8988T (cell line): ENCODE data around the gene KDM7A.

ENCODE experiments used
- DNase-seq: peaks from one replicate; pipeline ENCODE4 v3.0.0; 2011

Gene KDM7A

DNA sequence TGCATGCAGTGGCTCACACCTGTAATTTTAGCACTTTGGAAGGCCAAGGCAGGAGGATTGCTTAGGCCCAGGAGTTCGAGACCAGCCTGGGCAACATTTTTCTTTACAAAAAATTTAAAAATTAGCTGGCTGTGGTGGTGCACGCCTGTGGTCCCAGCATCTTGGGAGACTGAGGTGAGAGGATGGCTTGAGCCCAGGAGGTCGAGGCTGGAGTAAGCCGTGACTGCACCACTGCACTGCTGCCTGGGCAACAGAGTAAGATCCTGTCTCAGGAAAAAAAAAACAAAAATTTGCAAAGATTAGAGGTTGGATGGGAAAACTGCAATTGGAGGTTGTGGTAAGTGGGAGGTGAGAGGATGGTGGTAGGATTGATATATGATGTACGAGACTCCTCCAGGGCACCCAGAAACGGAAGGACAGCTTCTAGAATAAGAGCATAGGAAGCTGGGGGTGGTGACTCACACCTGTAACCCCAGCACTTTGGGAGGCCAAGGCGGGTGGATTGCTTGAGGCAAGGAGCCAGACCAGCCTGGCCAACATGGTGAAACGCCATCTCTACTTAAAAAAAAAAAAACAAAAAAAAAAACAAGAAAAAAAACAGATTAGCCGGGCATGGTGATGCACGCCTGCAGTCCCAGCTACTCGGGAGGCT, 94.9 kb downstream of the KDM7A start:
- no peak for DNase-seq

- no peak for DNase-seq
Measured at GRCh38 chr7:140080919-140081318, 95.9 kb downstream of the KDM7A start.

DNA sequence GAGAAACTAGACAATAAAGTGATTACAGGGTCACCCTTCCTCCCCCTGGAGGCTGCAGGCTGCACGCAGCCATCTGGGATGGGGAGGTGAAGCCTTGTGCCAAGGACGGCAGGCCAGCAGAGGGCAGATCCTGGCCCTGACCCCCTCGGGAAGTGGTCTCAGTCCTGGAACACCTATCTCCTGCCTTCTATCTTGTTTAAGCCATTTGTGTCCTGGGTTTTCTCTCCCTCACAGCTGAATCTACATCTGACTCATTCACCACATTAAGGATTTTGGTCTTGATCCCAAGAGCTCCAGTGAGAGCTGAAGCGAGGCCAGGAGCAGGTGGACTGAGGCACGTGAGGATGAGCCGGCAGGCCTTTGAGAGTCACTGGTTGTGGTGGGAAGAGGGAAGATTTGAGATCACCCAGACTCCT, 97.7 kb downstream of the KDM7A start:
- DNase-seq: peak; percentile 45

- DNase-seq: no peak
Measured at GRCh38 chr7:140078392-140078791, 98.4 kb downstream of the KDM7A start.

DNA sequence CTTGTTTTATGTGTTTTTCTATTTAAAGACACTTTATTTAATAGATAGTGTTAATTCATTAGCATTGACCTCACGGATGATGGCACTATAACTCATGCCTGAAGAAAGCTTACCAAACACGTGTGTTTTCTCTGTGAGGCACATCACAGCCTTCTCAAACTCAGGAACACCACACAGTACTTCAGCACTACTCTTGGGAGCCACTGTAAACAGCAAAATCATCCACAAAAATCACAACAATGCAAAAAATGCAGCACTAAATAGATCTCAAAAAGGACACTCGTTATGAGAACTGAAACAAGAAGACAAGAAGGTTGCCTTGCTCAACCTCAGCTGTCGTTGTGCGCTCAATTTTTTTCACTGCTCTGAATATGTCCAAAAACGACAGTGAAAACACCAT, 102.0 kb downstream of the KDM7A start:
- DNase-seq: no peak

DNA sequence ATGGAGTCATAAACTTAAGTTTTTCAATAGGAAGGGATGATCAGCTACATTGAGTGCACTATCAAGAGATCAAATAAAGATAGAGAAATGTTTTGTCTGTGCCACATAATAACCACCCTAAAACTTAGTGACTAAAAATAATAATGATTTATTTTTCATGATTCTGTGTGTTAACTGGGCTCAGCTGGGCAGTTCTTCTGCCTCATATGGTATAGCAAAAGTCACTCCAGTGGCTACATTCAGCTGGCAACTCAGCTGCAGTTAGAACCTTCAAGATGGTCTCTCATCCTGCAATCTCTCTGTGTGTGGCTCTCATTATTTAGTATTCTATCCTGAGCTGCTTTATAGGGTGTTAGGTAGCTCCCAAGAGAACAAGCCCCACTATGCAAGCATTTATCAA, 106.2 kb downstream of the KDM7A start:
- no peak for DNase-seq

DNA sequence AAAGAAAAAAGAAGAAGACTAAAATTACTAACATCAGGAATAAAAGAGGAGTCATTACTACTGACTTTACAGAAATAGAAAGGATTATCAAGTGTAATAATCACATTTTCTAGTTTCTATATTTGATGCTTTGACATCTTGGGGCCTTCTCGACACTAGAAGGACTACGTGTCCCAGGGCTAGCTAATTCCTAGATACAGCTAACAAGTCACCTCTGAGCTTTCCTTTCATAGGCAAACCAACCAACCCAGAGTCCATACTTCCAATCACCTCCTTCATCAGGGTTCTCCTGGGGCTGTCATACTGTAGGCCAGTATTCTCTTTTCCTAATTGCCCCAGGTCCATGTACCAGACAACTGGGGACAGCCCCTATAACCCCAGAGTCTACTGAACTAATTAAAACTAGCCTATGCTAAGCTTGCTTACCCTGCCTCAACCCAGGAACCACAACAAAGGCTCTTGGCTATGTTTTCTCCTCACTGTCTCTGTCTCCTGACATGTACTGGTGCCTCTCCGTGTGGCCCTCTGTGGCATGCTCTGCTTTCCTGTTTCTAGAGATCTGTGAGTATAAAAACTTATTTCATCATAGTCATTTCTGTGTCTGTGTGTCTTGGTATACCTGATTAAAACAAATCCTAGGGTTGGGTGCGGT, 107.4 kb downstream of the KDM7A start:
- no peak for DNase-seq

DNA sequence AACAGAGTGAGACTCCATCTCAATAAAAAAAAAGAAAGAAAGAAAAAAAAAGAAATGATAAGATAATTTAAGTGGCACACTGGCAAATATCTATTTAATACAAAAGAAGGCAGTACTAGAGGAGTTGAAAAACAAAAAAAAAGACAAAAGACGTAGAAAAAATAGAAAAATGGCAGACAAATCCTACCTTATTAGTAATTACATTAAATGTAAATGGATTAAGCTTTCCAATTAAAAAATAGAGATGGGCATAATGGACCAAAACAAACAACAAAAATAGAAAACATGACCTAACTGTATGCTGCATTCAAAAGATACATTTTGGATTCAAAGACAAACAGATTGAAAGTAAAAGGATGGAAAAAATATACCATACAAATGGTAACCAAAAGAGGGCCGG, 108.8 kb downstream of the KDM7A start:
- no peak for DNase-seq

DNA sequence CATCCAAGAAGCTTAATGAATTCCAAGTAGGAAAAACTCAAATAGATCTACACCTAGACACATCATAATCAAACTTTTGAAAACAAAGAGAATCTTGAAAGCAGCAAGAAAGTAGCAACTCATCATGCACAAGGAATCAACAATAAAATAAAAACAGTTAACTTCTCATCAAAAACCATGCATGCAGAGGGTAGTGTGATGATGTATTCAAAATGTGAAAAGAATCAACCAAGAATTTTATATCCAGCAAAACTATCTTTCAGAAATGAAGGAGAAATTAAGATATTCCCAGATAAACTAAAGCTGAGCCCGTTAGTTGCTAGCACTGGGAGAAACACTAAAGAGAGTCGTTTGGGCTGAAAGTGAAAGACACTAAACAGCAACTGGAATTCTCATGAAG, 109.7 kb downstream of the KDM7A start:
- no peak for DNase-seq

DNA sequence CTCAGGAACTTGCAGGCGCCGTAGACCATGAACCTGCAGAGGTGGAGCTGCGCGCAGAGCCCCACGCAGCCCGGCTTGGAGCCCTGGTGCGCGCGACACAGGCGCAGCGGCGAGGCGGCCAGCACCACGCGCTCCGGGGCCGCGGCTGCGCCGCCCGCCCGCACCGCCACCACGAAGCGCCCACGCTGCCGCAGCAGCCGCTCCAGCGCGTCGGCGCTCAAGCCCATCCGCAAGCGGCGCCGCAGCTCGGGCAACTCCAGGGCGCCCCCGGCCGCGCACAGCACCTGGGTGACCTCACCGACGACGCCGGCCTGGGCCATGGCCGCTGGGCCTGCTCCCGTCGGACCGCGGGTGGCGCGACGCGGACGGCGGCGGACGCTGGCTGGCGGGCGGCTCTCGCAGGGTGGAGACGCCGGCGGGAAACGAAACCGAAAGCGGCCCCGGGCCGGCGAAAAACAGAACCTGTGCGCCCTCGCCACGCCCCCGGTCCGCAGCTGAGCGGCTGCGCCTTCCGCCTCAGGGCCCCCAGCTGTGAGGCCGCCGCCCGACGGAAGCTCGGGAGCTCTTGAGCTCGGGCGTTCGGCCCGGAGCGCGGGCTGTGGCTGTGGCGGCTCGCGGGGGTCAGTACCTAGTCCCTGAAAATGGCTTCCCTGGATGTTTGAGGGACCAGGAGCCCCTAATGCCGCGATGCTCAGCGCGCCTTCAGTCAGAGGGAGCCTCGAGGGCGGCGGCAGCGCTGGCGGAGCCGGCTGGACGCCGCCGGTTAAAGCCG, 114.1 kb downstream of the KDM7A start, which contains the start of gene PARP12:
PARP12 (minus strand) TSS at position 424 of the 772 bp plus-strand sequence; CDS start at position 320, 104 bp downstream.
- peak; percentile 28 for DNase-seq

GRCh38 chr7:140062118-140062527, 114.7 kb downstream of the KDM7A start:
- no peak for DNase-seq

- DNase-seq: no peak
Measured at GRCh38 chr7:140061607-140061930, 115.2 kb downstream of the KDM7A start.

DNA sequence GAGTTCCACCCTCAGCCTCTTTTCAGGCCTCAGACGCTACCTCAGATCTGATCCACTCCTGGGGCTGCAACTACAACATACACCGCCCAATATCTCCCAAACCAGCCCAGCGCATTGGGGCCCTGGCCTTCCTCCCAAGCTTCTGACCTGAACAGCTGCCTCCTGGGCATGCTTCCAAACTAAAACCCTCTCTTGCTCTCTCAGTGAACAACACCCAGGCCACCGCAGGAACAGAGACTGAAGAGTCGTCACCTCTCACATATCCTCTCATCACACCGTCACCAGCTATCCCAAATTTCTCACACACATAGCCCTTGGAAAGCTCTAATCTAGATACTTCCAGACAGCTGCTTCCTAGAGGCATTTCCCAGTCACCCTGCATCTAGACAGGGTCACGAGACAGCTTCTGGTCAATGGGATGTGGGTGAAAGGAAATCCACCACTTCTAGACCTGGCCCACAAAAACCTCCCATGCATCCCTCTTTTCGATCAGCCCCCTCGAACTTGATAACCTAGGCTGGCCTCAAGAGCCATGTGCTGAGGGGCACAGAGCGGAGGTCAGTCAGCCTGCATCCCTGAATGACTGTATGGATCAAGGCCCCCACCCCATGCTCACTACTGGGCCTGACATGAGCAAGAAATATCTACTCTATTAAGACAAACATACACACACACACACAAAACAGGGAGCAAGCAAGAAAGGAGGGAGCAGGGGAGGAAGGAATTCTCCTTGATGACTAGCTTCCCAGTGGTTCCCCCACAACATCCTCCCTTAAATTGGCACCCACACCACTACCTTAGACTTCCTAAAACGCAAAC, 115.8 kb downstream of the KDM7A start:
- no peak for DNase-seq

DNA sequence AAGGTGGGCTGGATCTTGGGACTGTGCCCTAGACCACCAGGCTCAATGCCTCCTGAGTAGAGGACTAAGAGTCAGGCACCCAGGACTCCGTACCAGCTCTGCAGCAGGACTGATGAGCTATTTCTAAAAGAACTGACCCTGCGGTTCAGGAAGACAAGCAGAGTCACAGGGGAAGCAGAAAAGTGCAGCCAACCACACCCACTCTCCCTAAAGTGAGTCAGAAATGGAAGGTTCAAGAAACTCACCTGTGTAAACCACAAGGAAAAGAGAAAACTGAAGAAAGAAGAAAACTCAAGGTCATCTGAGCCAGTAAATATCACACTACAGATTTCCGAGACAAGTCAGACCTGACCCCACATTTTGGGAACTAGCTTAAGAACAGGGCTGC, 116.5 kb downstream of the KDM7A start:
- no peak for DNase-seq

- no peak for DNase-seq
Measured at GRCh38 chr7:140059273-140060242, 117.2 kb downstream of the KDM7A start.

DNA sequence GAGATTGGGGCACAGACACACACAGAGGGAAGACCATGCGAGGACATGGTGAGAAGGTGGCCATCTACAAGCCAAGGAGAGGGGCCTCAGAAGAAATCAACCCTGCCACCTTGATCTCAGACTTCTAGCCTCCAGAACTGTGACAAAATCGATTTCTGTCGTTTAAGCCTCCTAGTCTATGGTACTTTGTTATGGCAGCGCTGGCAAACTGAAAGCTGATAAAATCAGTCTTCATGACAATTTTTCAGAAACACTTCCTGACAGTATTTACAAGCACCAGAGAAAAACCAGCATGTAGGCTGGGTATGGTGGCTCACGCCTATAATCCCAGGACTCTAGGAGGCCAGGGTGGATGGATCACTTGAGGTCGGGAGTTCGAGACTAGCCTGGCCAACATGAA, 118.3 kb downstream of the KDM7A start:
- DNase-seq: no peak

DNA sequence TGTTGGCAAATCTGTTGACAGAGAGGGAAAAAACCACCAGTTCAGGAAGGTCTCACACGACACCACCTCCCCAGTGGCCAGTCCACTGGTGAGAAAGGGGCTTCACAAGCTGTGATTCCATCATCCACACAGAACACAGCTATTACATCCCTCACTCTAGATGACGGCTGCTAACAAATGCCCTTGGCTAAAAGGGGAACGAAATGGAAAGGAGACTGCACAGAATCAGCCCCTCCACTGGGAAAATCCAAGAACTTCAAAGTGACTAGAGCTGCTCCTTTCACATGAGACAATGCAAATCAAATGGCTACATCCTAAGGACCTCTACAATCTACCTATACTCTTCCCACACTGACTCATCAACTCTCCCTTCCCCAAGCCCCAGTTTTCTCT, 119.6 kb downstream of the KDM7A start:
- no peak for DNase-seq

- DNase-seq: no peak
Measured at GRCh38 chr7:140056431-140057142, 120.2 kb downstream of the KDM7A start.

GRCh38 chr7:140055833-140056232, 121.0 kb downstream of the KDM7A start:
- no peak for DNase-seq

DNA sequence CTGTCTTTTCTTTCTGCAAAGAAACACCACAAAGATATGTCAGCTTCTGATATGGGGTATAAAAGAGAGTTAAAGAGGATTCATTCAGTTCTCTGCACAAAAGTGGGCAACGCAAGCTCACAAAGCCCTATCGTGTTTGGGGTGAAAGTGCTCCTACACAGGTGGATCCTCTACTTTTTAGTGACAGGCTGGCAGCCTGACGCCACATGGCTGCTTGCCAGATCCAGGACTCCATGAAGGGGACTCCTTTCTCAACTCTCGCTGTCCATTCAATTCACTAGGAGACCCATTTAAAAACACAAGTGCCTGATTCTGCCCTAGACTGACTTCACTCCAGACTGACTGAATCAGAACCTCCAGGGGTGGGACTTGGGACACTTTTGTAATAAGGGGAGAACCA, 122.0 kb downstream of the KDM7A start:
- no peak for DNase-seq

GRCh38 chr7:140053812-140054539, 122.8 kb downstream of the KDM7A start:
- no peak for DNase-seq
